CD4-positive, alpha-beta T cell (primary cell): ENCODE measurements around the gene AK2. TPM values are rescaled to one million over a fixed set of nuclear protein-coding genes. Genes with fewer than 3 reads are reported as not detected.
"Not testable (repeated sequence)": the region's sequence is repeated elsewhere in the genome, so short reads cannot be mapped to it uniquely, and the experiment has no call there.

Experiments
- ATAC-seq: fragments of 200-7000 bp; cut with Tn5 transposase; one replicate; pipeline ENCODE4 v1.10.0; 2022; ENCODE audit warnings: mild to moderate bottlenecking; ENCODE audit not compliant: poor library complexity
- CTCF ChIA-PET: fragments of 350-600 bp; sonication (Branson Sonifier 250); formaldehyde crosslinking; loops from one replicate; lab custom pipeline; 2021; ENCODE audit warnings: antibody characterized with exemption, inconsistent platforms; lab: Charles Lee
- POLR2A ChIA-PET: fragments of 350-600 bp; sonication (Branson Sonifier 250); formaldehyde crosslinking; loops from one replicate; lab custom pipeline; 2021; ENCODE audit warnings: antibody characterized with exemption, inconsistent platforms; lab: Charles Lee
- DNase-seq, 14 experiments: peaks; one replicate each; pipeline ENCODE4 v3.0.0-alpha.2; 2013 to 2020; ENCODE audit warnings: mixed read lengths in 2 of 14
- H3K27ac ChIP-seq, 2 donors: one replicate each; pipeline versions ENCODE4 v1.5.1 to v1.7.0; 2013; ENCODE audit warnings: low read length in 2 of 2, low read depth in 1 of 2, mild to moderate bottlenecking in 1 of 2
- H3K27me3 ChIP-seq, 2 experiments: 1 replicate in 1 of 2; 2 replicates in 1 of 2; pipeline versions ENCODE4 v1.6.1 to v1.7.0; 2013; ENCODE audit warnings: low read length in 2 of 2, control low read depth in 1 of 2, mild to moderate bottlenecking in 1 of 2, moderate library complexity in 1 of 2; ENCODE audit not compliant: insufficient read depth in 2 of 2, control insufficient read depth in 1 of 2
- H3K36me3 ChIP-seq: one replicate; pipeline ENCODE4 v1.6.1; 2013; ENCODE audit warnings: low read length, control low read depth; ENCODE audit not compliant: insufficient read depth
- H3K4me1 ChIP-seq: one replicate; pipeline ENCODE4 v1.6.1; 2013; ENCODE audit warnings: low read length, control low read depth; ENCODE audit not compliant: insufficient read depth
- H3K4me3 ChIP-seq: one replicate; pipeline ENCODE4 v1.5.1; 2013; ENCODE audit warnings: mild to moderate bottlenecking, low read length, moderate library complexity
- H3K9me3 ChIP-seq, 2 experiments: 1 replicate in 1 of 2; 2 replicates in 1 of 2; pipeline versions ENCODE4 v1.6.1 to v1.7.0; 2013; ENCODE audit warnings: low read length in 2 of 2, mild to moderate bottlenecking in 2 of 2, control low read depth in 1 of 2, moderate library complexity in 1 of 2; ENCODE audit not compliant: control insufficient read depth in 1 of 2, insufficient read depth in 1 of 2
- H3K27ac Mint-ChIP-seq: one replicate; pipeline ENCODE4 v1.8.0; 2020; ENCODE audit warnings: mixed read lengths
- H3K27me3 Mint-ChIP-seq: one replicate; pipeline ENCODE4 v1.8.0; 2021; ENCODE audit warnings: mixed read lengths
- H3K36me3 Mint-ChIP-seq: one replicate; pipeline ENCODE4 v1.8.0; 2021; ENCODE audit warnings: low read depth, mixed read lengths
- H3K4me1 Mint-ChIP-seq: one replicate; pipeline ENCODE4 v1.8.0; 2021; ENCODE audit warnings: low read depth, mixed read lengths
- H3K4me3 Mint-ChIP-seq: one replicate; pipeline ENCODE4 v1.8.0; 2020; ENCODE audit warnings: mild to moderate bottlenecking, mixed read lengths
- H3K9me3 Mint-ChIP-seq: one replicate; pipeline ENCODE4 v1.8.0; 2020; ENCODE audit warnings: mixed read lengths
- intact Hi-C, 2 experiments: fragments of 100-400 bp; cut with DNase I in 1 of 2; cut with micrococcal nuclease in 1 of 2; formaldehyde crosslinking; loops; one replicate each; pipeline versions ENCODE4 v1.15.1 to v1.9.0; 2023 to 2025; cut with DNase I, micrococcal nuclease
- total RNA-seq, 174 experiments: library from RNA in 2 of 174; stranded (reverse) in 2 of 174; gene quantifications; one replicate each; pipeline ENCODE4 v1.2.3 and lab custom pipeline; 2021 to 2026
- TF ChIP-seq, protein P1 (sequence below): fragments of 200-600 bp; IDR thresholded peaks from one replicate; pipeline ENCODE4 v1.8.0; 2022; ENCODE audit warnings: antibody characterized with exemption, mild to moderate bottlenecking

The AK2 gene
- total RNA-seq, 2 experiments from 2014 or later = 25.6 to 30.4 TPM

DNA sequence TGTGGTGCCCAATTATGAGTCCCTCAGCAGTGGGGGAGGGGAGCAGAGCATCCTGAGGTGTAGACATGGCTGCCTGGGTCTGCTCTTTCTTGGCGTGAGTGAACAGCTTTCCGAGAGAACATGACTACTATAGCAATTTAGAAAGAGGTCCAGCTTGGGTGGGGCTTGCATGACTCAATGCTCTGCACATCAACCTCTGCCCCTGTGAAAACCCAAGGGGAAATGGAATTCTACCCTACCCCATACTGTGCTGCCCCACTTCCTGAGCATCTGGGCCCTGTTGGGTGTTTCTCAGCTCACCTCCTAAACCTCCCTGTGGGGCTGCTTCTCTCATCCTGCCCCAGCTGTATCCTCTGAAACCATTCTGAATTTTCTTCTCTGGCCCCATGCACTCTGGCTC, 36.0 kb upstream of the AK2 start:
- no peak for ATAC-seq
- CTCF ChIA-PET = no interaction called here

DNA sequence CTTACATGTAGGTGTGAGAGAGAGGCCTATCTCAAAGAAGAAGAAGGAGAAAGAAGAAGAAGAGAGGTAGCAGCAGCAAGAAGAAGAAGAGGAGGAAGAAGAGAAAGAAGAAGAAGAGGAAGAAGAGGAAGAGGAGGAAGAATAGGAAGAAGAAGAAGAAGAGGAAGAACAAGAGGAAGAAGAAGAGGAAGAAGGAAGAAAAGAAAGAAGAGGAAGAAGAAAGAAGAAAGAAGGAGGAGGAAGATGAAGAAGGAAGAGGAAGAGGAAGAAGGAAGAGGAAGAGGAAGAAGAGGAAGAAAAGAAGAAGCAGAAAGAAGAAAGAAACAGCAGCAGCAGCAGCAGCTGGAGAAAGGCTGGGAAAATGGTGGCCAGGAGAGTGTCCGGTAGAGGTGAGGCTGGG, 33.9 kb upstream of the AK2 start:
- peaks cover 14% of the 10 kb centered on the region for H3K36me3 Mint-ChIP-seq
- CTCF ChIA-PET = no interaction called here
- H3K9me3 ChIP-seq = peaks cover 4 to 8% of the 10 kb centered on the region in 2 experiments
- H3K4me1 ChIP-seq = no peaks in the 10 kb centered on the region
- H3K9me3 Mint-ChIP-seq = peaks cover 7% of the 10 kb centered on the region
- DNase-seq (no peak), ATAC-seq (no peak)
- peaks cover 0 to 2% of the 10 kb centered on the region in 2 experiments for H3K27me3 ChIP-seq
- intact Hi-C loops = no loop called here
- H3K4me3 Mint-ChIP-seq = no peak overlapping the region
- H3K4me1 Mint-ChIP-seq = no peaks in the 10 kb centered on the region
- H3K27ac Mint-ChIP-seq = no peak overlapping the region
- POLR2A ChIA-PET = interaction anchor here (0.6 kb wide), 1 partner anchor 419 kb away, joined by 3 read pairs; no protein-coding TSS in a partner anchor
- peaks cover 8% of the 10 kb centered on the region for H3K27me3 Mint-ChIP-seq
- H3K36me3 ChIP-seq = no peaks in the 10 kb centered on the region
- TF ChIP-seq, protein P1, sequence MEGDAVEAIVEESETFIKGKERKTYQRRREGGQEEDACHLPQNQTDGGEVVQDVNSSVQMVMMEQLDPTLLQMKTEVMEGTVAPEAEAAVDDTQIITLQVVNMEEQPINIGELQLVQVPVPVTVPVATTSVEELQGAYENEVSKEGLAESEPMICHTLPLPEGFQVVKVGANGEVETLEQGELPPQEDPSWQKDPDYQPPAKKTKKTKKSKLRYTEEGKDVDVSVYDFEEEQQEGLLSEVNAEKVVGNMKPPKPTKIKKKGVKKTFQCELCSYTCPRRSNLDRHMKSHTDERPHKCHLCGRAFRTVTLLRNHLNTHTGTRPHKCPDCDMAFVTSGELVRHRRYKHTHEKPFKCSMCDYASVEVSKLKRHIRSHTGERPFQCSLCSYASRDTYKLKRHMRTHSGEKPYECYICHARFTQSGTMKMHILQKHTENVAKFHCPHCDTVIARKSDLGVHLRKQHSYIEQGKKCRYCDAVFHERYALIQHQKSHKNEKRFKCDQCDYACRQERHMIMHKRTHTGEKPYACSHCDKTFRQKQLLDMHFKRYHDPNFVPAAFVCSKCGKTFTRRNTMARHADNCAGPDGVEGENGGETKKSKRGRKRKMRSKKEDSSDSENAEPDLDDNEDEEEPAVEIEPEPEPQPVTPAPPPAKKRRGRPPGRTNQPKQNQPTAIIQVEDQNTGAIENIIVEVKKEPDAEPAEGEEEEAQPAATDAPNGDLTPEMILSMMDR = no peak
- H3K4me3 ChIP-seq = no peak overlapping the region
- H3K27ac ChIP-seq = no peak overlapping the region

More for the DNA sequence above, 36.0 kb upstream of the AK2 start:
- Histone ChIP-seq H3K36me3 (no peaks in the 10 kb centered on the region), H3K9me3 (no peaks in the 10 kb centered on the region), H3K27ac (no peak overlapping the region), H3K4me1 (no peaks in the 10 kb centered on the region), H3K4me3 (no peak overlapping the region), H3K27me3 (no peaks in the 10 kb centered on the region)
- peaks cover 2% of the 10 kb centered on the region for H3K27me3 Mint-ChIP-seq
- no peak for DNase-seq
- POLR2A ChIA-PET = interaction anchor here (0.6 kb wide), 1 partner anchor 15 kb away, joined by 3 read pairs; no protein-coding TSS in a partner anchor
- H3K4me3 Mint-ChIP-seq = no peak overlapping the region
- no peaks in the 10 kb centered on the region for H3K9me3 Mint-ChIP-seq
- intact Hi-C loops = no loop called here
- H3K27ac Mint-ChIP-seq = no peak overlapping the region
- TF ChIP-seq, protein P1 = no peak
- peaks cover under 1% of the 10 kb centered on the region for H3K36me3 Mint-ChIP-seq
- no peaks in the 10 kb centered on the region for H3K4me1 Mint-ChIP-seq

DNA sequence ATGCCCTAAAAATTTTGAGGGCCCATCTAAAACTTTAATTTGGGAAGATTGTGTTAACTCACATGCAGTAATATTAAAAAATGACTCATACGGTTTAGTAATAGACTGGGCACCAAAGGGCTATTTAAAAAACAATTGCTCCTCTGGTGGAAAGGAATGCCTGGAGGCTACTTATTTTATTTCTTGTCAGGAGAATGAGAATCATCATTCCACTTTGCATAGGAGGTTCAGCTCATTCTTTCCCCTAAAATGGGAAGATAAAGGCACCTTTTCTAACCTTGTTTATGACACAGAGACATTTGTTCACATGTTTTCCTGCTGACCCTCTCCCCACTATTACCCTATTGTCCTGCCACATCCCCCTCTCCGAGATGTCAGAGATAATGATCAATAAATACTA, 31.4 kb upstream of the AK2 start:
- H3K27ac Mint-ChIP-seq, H3K27ac ChIP-seq, H3K27me3 Mint-ChIP-seq, ATAC-seq, H3K4me3 ChIP-seq, H3K4me3 Mint-ChIP-seq, H3K4me1 ChIP-seq, H3K27me3 ChIP-seq, CTCF ChIA-PET, POLR2A ChIA-PET, H3K36me3 ChIP-seq, intact Hi-C loops, DNase-seq, H3K4me1 Mint-ChIP-seq: not testable (repeated sequence)
- H3K9me3 Mint-ChIP-seq = peaks cover 19% of the 10 kb centered on the region
- H3K9me3 ChIP-seq = peaks cover 15 to 31% of the 10 kb centered on the region in 2 experiments
- peaks cover 29% of the 10 kb centered on the region for H3K36me3 Mint-ChIP-seq

DNA sequence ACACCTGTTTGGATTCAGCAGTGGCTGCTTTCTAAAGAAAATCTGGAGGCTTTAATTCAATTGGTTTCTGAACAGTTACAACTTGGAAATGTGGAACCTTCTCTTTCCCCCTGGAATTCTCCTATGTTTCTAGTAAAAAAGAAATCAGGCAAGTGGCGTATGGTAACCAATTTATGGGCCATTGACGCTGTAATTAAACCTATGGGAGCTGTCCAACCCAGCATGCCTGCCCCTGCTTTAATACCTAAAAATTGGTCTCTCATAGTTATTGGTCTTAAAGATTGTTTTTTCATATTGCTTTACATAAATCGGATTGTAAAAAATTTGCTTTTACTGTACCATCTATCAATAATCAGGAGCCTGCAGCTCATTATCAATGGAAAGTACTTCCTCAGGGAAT, 29.8 kb upstream of the AK2 start:
- H3K27me3 ChIP-seq, ATAC-seq, H3K27ac Mint-ChIP-seq, H3K27ac ChIP-seq, H3K27me3 Mint-ChIP-seq, H3K36me3 ChIP-seq, H3K4me3 Mint-ChIP-seq, DNase-seq, CTCF ChIA-PET, H3K4me1 ChIP-seq, POLR2A ChIA-PET, H3K4me1 Mint-ChIP-seq, H3K4me3 ChIP-seq, intact Hi-C loops: not testable (repeated sequence)
- Mint-ChIP-seq H3K9me3 (peaks cover 31% of the 10 kb centered on the region), H3K36me3 (peaks cover 45% of the 10 kb centered on the region)
- peaks cover 25 to 47% of the 10 kb centered on the region in 2 experiments for H3K9me3 ChIP-seq
